Activated CD4-positive, CD25-positive, alpha-beta regulatory T cell treated with anti-CD3 and anti-CD28 coated beads, Interleukin-2, amount 50 U/mL, for 16 hours (primary cell): ENCODE data around the gene FBXW9.
"Not testable (repeated sequence)": the region's sequence is repeated elsewhere in the genome, so short reads cannot be mapped to it uniquely, and the experiment has no call there.

ENCODE experiments used
- DNase-seq: peaks from one replicate; pipeline ENCODE4 v3.0.0-alpha.2; 2020; ENCODE audit warnings: low read depth, low spot score

The FBXW9 gene

GRCh38 chr19:12696366-12697335, at the start of gene FBXW9:
FBXW9 (minus strand) TSS chr19:12696631; CDS start chr19:12696581, 50 bp downstream.
- peak; percentile 97 for DNase-seq

- no peak for DNase-seq
These were observed 48.9 kb upstream of the FBXW9 start for GRCh38 chr19:12745166-12745897.

- DNase-seq, result no peak
These were observed 41.5 kb upstream of the FBXW9 start for GRCh38 chr19:12737835-12738351.

GRCh38 chr19:12736995-12737834, 40.8 kb upstream of the FBXW9 start, which contains the start of gene GET3:
GET3 (plus strand) TSS chr19:12737497; CDS start chr19:12737506, 9 bp downstream.
- peak; percentile 66 for DNase-seq

GRCh38 chr19:12733369-12734214, 37.2 kb upstream of the FBXW9 start:
- no peak for DNase-seq

- DNase-seq, result no peak
These were observed 34.9 kb upstream of the FBXW9 start for GRCh38 chr19:12731337-12731736.

GRCh38 chr19:12730064-12730463, 33.6 kb upstream of the FBXW9 start:
- no peak for DNase-seq

- DNase-seq, result no peak
These were observed 31.5 kb upstream of the FBXW9 start for GRCh38 chr19:12727745-12728433.

GRCh38 chr19:12726988-12727316, 30.5 kb upstream of the FBXW9 start:
- no peak for DNase-seq

GRCh38 chr19:12725612-12726011, 29.2 kb upstream of the FBXW9 start:
- not testable (repeated sequence) for DNase-seq

- peak; percentile 46 for DNase-seq
These were observed 27.4 kb upstream of the FBXW9 start, which contains the start of gene TNPO2 for GRCh38 chr19:12723641-12724426. TNPO2 (minus strand) TSS chr19:12723932; CDS start chr19:12720977, 2,955 bp downstream.

- DNase-seq, result no peak
These were observed 26.9 kb upstream of the FBXW9 start for GRCh38 chr19:12723381-12723640.

- peak; percentile 89 for DNase-seq
These were observed 26.3 kb upstream of the FBXW9 start for GRCh38 chr19:12722566-12723380.

GRCh38 chr19:12721656-12722565, 25.5 kb upstream of the FBXW9 start:
- no peak for DNase-seq

- no peak for DNase-seq
These were observed 24.6 kb upstream of the FBXW9 start for GRCh38 chr19:12720851-12721655.

GRCh38 chr19:12720296-12720695, 23.9 kb upstream of the FBXW9 start:
- DNase-seq, result no peak
